ENCODE results near the gene PHACTR1.

DNA sequence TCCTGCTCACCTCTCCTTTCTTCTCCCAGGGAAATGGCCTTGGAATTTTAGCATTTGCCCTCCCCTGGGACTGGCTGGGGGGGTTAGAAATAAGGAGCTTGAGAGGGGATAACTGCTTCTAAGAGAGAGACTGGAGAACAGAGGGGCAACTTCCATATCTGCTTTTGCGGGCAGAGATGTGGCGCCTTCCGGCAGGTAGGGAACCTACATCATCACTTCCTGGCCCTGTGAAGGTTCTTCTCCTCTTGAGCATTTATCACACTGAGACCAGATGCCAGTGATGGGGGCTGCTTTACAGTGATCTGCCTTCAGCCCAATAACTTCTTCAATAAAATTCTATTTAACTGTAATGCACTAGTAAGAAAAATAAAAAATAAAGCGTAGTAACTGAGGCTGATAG lies 563.7 kb downstream of the PHACTR1 start:
- TF ChIP-seq, protein P1, sequence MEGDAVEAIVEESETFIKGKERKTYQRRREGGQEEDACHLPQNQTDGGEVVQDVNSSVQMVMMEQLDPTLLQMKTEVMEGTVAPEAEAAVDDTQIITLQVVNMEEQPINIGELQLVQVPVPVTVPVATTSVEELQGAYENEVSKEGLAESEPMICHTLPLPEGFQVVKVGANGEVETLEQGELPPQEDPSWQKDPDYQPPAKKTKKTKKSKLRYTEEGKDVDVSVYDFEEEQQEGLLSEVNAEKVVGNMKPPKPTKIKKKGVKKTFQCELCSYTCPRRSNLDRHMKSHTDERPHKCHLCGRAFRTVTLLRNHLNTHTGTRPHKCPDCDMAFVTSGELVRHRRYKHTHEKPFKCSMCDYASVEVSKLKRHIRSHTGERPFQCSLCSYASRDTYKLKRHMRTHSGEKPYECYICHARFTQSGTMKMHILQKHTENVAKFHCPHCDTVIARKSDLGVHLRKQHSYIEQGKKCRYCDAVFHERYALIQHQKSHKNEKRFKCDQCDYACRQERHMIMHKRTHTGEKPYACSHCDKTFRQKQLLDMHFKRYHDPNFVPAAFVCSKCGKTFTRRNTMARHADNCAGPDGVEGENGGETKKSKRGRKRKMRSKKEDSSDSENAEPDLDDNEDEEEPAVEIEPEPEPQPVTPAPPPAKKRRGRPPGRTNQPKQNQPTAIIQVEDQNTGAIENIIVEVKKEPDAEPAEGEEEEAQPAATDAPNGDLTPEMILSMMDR (IDR thresholded peaks at IDR 0.05; ENCODE audit: insufficient read depth, low read length) = no peak
- TF ChIP-seq POLR2AphosphoS5 (IDR thresholded peaks at IDR 0.05; ENCODE audit: low read depth) (no peak), GABPA (IDR thresholded peaks at IDR 0.05; ENCODE audit: low read depth) (no peak), SPI1 (IDR thresholded peaks at IDR 0.05; ENCODE audit: borderline replicate concordance, low read depth) (no peak)
- TF ChIP-seq, protein P2, sequence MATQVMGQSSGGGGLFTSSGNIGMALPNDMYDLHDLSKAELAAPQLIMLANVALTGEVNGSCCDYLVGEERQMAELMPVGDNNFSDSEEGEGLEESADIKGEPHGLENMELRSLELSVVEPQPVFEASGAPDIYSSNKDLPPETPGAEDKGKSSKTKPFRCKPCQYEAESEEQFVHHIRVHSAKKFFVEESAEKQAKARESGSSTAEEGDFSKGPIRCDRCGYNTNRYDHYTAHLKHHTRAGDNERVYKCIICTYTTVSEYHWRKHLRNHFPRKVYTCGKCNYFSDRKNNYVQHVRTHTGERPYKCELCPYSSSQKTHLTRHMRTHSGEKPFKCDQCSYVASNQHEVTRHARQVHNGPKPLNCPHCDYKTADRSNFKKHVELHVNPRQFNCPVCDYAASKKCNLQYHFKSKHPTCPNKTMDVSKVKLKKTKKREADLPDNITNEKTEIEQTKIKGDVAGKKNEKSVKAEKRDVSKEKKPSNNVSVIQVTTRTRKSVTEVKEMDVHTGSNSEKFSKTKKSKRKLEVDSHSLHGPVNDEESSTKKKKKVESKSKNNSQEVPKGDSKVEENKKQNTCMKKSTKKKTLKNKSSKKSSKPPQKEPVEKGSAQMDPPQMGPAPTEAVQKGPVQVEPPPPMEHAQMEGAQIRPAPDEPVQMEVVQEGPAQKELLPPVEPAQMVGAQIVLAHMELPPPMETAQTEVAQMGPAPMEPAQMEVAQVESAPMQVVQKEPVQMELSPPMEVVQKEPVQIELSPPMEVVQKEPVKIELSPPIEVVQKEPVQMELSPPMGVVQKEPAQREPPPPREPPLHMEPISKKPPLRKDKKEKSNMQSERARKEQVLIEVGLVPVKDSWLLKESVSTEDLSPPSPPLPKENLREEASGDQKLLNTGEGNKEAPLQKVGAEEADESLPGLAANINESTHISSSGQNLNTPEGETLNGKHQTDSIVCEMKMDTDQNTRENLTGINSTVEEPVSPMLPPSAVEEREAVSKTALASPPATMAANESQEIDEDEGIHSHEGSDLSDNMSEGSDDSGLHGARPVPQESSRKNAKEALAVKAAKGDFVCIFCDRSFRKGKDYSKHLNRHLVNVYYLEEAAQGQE (IDR thresholded peaks at IDR 0.05; ENCODE audit: insufficient replicate concordance, low read depth) = no peak
